ENCODE results near the gene NGLY1. TPM values are rescaled to one million over a fixed set of nuclear protein-coding genes. Genes with fewer than 3 reads are reported as not detected.

The NGLY1 gene
- total and polyA plus RNA-seq, 2 of the 8 experiments (the other 6 are each of a cell fraction or from before 2014, with no cell fraction given): 3.1 to 24.8 TPM

DNA sequence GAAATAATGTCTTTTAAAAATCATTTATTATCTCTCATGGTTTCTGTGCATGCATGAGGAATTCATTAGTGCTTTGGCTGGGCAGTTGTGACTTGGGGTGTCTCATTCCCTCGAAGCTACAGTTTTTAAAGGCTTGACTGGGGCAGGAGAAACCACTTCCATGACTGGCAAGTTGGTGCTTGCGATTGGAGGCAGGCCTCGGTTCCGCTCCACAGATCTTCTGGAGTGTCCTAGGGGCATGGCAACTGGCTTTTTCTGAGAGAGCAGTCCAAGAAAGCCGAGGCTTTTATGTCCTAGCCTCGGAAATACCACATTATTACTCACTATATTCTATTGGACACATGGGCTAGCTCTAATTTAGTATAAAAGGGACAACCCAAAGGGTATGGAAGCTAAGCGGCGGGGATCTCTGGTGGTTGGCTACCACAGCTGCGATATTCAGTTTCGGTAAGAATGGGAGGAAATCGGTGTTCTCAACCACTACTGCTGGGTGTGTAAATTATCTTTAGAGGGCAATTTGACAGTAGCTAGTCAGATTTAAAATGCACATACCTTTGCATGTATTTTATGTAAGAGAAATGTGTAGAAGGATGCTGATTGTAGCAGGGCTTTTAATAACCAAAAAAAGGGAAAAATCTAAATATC is 69.8 kb downstream of the NGLY1 start:
- Histone ChIP-seq H2BK20ac (ENCODE audit: low read length) (no peak overlapping the region), H4K5ac (ENCODE audit: insufficient read length, low read depth, low read length) (no peak overlapping the region), H3K4me2 (ENCODE audit: insufficient read depth in 1 of 2, low read depth in 2 of 2, low read length in 2 of 2) (no peak overlapping the region), H2AFZ (ENCODE audit: low read length) (0 out of 2 replicates have a peak overlapping the region, but pooled peaks have one; percentile 21), H2AK5ac (ENCODE audit: low read depth, low read length) (no peak overlapping the region), H3K4me1 (replicated peaks in 1 of 4; ENCODE audit: control insufficient read depth in 3 of 4, insufficient read depth in 4 of 4, low read length in 3 of 4) (no peaks in the 10 kb centered on the region), H4K91ac (replicated peaks; ENCODE audit: insufficient read length, low read length) (no peak overlapping the region), H3K9me3 (ENCODE audit: insufficient read depth in 2 of 2, low read depth in 1 of 2, low read length in 1 of 2) (no peaks in the 10 kb centered on the region), H4K20me1 (replicated peaks in 1 of 2; ENCODE audit: control insufficient read depth in 1 of 2, insufficient read depth in 2 of 2, low read length in 2 of 2) (no peaks in the 10 kb centered on the region), H3K14ac (ENCODE audit: insufficient read length) (no peak overlapping the region), H3K36me3 (ENCODE audit: control insufficient read depth in 2 of 4, insufficient read depth in 4 of 4, low read length in 3 of 4) (no peaks in the 10 kb centered on the region), H3K27ac (ENCODE audit: low read depth, low read length) (no peak overlapping the region), H2BK5ac (ENCODE audit: low read depth, low read length) (no peak overlapping the region), H3K27me3 (replicated peaks in 1 of 4; ENCODE audit: control insufficient read depth in 3 of 4, extremely low read depth in 1 of 4, insufficient read depth in 3 of 4, low read length in 3 of 4) (peaks cover 0 to 1% (median 0%) of the 10 kb centered on the region in 4 experiments; a peak in 1 of 7 replicates), H3K9ac (replicated peaks in 1 of 4; ENCODE audit: extremely low read depth in 1 of 4, low read depth in 3 of 4, low read length in 3 of 4) (no peak overlapping the region), H4K8ac (ENCODE audit: extremely low read depth, insufficient read depth, low read length) (no peak overlapping the region), H3K79me2 (ENCODE audit: control insufficient read depth in 1 of 2, insufficient read depth in 2 of 2, low read length in 2 of 2) (no peaks in the 10 kb centered on the region), H3K4me3 (ENCODE audit: extremely low read depth in 1 of 4, insufficient read depth in 2 of 4, low read depth in 3 of 4, low read length in 4 of 4) (no peak overlapping the region), H3K4ac (replicated peaks; ENCODE audit: insufficient read length, low read depth, low read length) (no peak overlapping the region), H3K23me2 (ENCODE audit: low read depth, low read length) (no peaks in the 10 kb centered on the region), H2BK15ac (ENCODE audit: low read length) (no peak overlapping the region), H3K79me1 (ENCODE audit: low read depth, low read length) (no peaks in the 10 kb centered on the region), H2BK12ac (ENCODE audit: low read depth, low read length) (no peak overlapping the region), H3K18ac (ENCODE audit: extremely low read depth, low read length) (no peak overlapping the region), H3K56ac (replicated peaks; ENCODE audit: insufficient read length, low read depth, low read length) (no peak overlapping the region), H3K23ac (ENCODE audit: insufficient read length) (no peak overlapping the region), H2BK120ac (replicated peaks; ENCODE audit: low read depth, low read length) (no peak overlapping the region)
- WGBS, 2 experiments (ENCODE audit: extremely low coverage in 1 of 2, insufficient coverage in 1 of 2, insufficient read length in 1 of 2, insufficient replicate concordance in 2 of 2, low coverage in 1 of 2, low lambda C conversion rate in 2 of 2, missing lambda C conversion rate in 1 of 2): 88% methylated on average over 11 of the region's 11 CpGs; no CpG with 5 or more reads in 1 of the 2 experiments
- ChIA-PET CTCF (ENCODE audit: partially characterized antibody) (interaction anchor here (1.0 kb wide), 1 partner anchor 9 kb away, joined by 3 read pairs; no protein-coding TSS in a partner anchor), POLR2A (ENCODE audit: partially characterized antibody) (no interaction called here)
- DNase-seq (ENCODE audit: low read depth in 1 of 2, low spot score in 2 of 2): no peak
- FAIRE-seq: no peak
- TF ChIP-seq JUN (IDR thresholded peaks at IDR 0.05; ENCODE audit: low read depth, low read length) (no peak), CTBP2 (IDR thresholded peaks at IDR 0.05; ENCODE audit: borderline replicate concordance, insufficient read depth, insufficient read length, low read length) (no peak), HDAC2 (IDR thresholded peaks at IDR 0.05; ENCODE audit: borderline replicate concordance in 1 of 2, low read depth in 2 of 2, low read length in 2 of 2) (no peak), RFX5 (IDR thresholded peaks at IDR 0.05; ENCODE audit: borderline replicate concordance, low read depth, low read length) (no peak), ZNF274 (IDR thresholded peaks at IDR 0.05; ENCODE audit: borderline replicate concordance, extremely low read depth, low read length) (no peak), SP4 (IDR thresholded peaks at IDR 0.05; ENCODE audit: low read length) (no peak), SAP30 (IDR thresholded peaks at IDR 0.05; ENCODE audit: insufficient read depth, insufficient replicate concordance, low read length) (no peak), HDAC6 (IDR thresholded peaks at IDR 0.05; ENCODE audit: low read depth, low read length) (no peak), PHF8 (conservative IDR thresholded peaks at IDR 0.05; ENCODE audit: low read depth, low read length) (no peak), POLR2A (IDR thresholded peaks at IDR 0.05; ENCODE audit: control extremely low read depth in 1 of 2, low read depth in 2 of 2, low read length in 2 of 2) (no peak)
- TF ChIP-seq, protein P1, sequence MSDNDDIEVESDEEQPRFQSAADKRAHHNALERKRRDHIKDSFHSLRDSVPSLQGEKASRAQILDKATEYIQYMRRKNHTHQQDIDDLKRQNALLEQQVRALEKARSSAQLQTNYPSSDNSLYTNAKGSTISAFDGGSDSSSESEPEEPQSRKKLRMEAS (IDR thresholded peaks at IDR 0.05): no peak
- TF ChIP-seq, protein P2, sequence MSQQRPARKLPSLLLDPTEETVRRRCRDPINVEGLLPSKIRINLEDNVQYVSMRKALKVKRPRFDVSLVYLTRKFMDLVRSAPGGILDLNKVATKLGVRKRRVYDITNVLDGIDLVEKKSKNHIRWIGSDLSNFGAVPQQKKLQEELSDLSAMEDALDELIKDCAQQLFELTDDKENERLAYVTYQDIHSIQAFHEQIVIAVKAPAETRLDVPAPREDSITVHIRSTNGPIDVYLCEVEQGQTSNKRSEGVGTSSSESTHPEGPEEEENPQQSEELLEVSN (IDR thresholded peaks at IDR 0.05): no peak
